ENCODE results near the gene RIC3.

- TF ChIP-seq, protein P1, sequence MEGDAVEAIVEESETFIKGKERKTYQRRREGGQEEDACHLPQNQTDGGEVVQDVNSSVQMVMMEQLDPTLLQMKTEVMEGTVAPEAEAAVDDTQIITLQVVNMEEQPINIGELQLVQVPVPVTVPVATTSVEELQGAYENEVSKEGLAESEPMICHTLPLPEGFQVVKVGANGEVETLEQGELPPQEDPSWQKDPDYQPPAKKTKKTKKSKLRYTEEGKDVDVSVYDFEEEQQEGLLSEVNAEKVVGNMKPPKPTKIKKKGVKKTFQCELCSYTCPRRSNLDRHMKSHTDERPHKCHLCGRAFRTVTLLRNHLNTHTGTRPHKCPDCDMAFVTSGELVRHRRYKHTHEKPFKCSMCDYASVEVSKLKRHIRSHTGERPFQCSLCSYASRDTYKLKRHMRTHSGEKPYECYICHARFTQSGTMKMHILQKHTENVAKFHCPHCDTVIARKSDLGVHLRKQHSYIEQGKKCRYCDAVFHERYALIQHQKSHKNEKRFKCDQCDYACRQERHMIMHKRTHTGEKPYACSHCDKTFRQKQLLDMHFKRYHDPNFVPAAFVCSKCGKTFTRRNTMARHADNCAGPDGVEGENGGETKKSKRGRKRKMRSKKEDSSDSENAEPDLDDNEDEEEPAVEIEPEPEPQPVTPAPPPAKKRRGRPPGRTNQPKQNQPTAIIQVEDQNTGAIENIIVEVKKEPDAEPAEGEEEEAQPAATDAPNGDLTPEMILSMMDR (IDR thresholded peaks at IDR 0.05; ENCODE audit: low read length) = no peak
- TF ChIP-seq EZH2 (optimal IDR thresholded peaks at IDR 0.05; ENCODE audit: low read depth, low read length) = no peak
Observed at GRCh38 chr11:8218409-8218808, 49.6 kb upstream of the RIC3 start.

Data from MM.1S (cell line).